Right lobe of liver (tissue), 6 donors: ENCODE results near the gene CDH18. TPM values are rescaled to one million over a fixed set of nuclear protein-coding genes. Genes with fewer than 3 reads are reported as not detected.

Experiments used
- ATAC-seq, 4 donors: fragments of 200-7000 bp; cut with Tn5 transposase; one replicate each; pipeline ENCODE4 v1.9.1; 2020; ENCODE audit warnings: mild to moderate bottlenecking in 4 of 4, moderate library complexity in 4 of 4
- DNase-seq, 3 donors: peaks; one replicate each; pipeline ENCODE4 v3.0.0-alpha.2; 2020
- H3K27ac ChIP-seq, 3 donors: fragments of 200-600 bp; one replicate each; pipeline ENCODE4 v1.8.0; 2022
- H3K27me3 ChIP-seq, 2 donors: fragments of 200-600 bp; one replicate each; pipeline ENCODE4 v1.8.0; 2022
- H3K36me3 ChIP-seq, 4 donors: fragments of 200-600 bp; sonication (generic) in 1 of 4; one replicate each; pipeline versions ENCODE4 v1.5.1 to v1.8.0; 2017 to 2022; ENCODE audit warnings: control low read depth in 1 of 4
- H3K4me1 ChIP-seq, 4 donors: fragments of 200-600 bp; sonication (generic) in 1 of 4; one replicate each; pipeline versions ENCODE4 v1.5.1 to v1.8.0; 2017 to 2022; ENCODE audit warnings: control low read depth in 1 of 4
- H3K4me3 ChIP-seq, 3 donors: fragments of 200-600 bp; one replicate each; pipeline ENCODE4 v1.8.0; 2022
- H3K9me3 ChIP-seq, 4 donors: fragments of 200-600 bp; sonication (generic) in 1 of 4; one replicate each; pipeline versions ENCODE4 v1.5.1 to v1.8.0; 2017 to 2022; ENCODE audit warnings: control low read depth in 1 of 4
- POLR2A ChIP-seq: fragments of 450-650 bp; IDR thresholded peaks from one replicate; pipeline ENCODE4 v1.6.1; 2017; ENCODE audit warnings: antibody characterized with exemption, mild to moderate bottlenecking
- WGBS: methylation state at CpG from one replicate; pipeline ENCODE4 v1.1.6; 2018; ENCODE audit warnings: low coverage, low lambda C conversion rate; ENCODE audit not compliant: insufficient coverage; ENCODE audit errors: missing lambda C conversion rate; 5-methylcytosine and 5-hydroxymethylcytosine counted together
- intact Hi-C, 2 donors: fragments of 100-400 bp; cut with DNase I; formaldehyde crosslinking; loops; one replicate each; pipeline versions ENCODE4 v1.11.2 to v1.14.1; 2022
- total RNA-seq, 6 experiments: library from RNA; depleted of rRNA in 2 of 6; stranded (reverse); fragments of >200 nt in 2 of 6; fragmentation: NEBNext Ultra II Directional in 3 of 6; extraction: Animal tissue kit (Norgen Biotek cat#: 25700) in 3 of 6; gene quantifications; one replicate each; pipeline versions ENCODE4 v1.1.0 to v1.2.4, GENCODE V29; 2016 to 2023
- TF ChIP-seq, protein P1 (sequence below), 4 donors: fragments of 200-600 bp in 3 of 4; fragments of 450-650 bp in 1 of 4; IDR thresholded peaks; one replicate each; pipeline versions ENCODE4 v1.5.1 to v1.8.0; 2016 to 2022; ENCODE audit warnings: antibody characterized with exemption in 4 of 4, mild to moderate bottlenecking in 2 of 4
- donor health status: DM: no; HTN: yes; CAD: no.
- donor health status: DM: no; HTN: no; CAD: no.
- donor health status: DM: no; HTN: no; CAD: no.
- donor health status: DM: no; HTN: yes; CAD: no.
- donor health status: DM: no; HTN: yes; CAD: no.

CDH18 gene
- total RNA-seq, 6 experiments from 2014 or later, result not detected

DNA sequence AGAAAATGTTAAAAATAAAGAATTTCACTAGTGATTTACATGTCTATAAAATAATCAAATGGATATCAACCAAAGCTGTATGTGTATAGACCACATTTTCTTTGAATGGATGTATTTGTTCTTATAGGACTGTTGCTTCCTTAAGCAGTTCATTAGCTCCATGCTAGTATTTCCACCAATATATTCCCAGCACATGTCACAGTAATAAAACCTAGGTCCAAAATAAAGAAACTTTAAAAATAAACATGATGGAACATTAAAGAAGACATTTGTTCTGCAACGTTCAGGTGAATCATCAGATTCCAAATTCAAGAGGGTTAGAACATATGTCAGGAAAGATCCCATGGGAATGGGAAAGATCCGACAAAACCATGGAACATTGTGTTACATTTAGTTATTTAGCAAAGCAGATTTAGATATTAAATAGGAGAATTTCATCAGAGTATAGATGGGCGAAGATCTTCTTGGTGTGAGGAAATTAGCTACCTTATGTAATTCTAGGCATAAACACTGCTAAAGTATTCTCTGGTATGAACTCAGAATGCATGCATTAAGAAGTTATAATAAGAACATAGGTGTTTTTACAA is 490.7 kb downstream of the CDH18 start:
- ATAC-seq, result no peak
- Histone ChIP-seq H3K27ac (no peak overlapping the region), H3K4me3 (no peak overlapping the region), H3K36me3 (no peaks in the 10 kb centered on the region), H3K9me3 (no peaks in the 10 kb centered on the region), H3K27me3 (no peaks in the 10 kb centered on the region), H3K4me1 (no peaks in the 10 kb centered on the region)
- intact Hi-C loops, result no loop called here
- TF ChIP-seq, protein P1, sequence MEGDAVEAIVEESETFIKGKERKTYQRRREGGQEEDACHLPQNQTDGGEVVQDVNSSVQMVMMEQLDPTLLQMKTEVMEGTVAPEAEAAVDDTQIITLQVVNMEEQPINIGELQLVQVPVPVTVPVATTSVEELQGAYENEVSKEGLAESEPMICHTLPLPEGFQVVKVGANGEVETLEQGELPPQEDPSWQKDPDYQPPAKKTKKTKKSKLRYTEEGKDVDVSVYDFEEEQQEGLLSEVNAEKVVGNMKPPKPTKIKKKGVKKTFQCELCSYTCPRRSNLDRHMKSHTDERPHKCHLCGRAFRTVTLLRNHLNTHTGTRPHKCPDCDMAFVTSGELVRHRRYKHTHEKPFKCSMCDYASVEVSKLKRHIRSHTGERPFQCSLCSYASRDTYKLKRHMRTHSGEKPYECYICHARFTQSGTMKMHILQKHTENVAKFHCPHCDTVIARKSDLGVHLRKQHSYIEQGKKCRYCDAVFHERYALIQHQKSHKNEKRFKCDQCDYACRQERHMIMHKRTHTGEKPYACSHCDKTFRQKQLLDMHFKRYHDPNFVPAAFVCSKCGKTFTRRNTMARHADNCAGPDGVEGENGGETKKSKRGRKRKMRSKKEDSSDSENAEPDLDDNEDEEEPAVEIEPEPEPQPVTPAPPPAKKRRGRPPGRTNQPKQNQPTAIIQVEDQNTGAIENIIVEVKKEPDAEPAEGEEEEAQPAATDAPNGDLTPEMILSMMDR (IDR thresholded peaks at IDR 0.05), result no peak
- no peak for TF ChIP-seq POLR2A
- WGBS, result 61% methylated on average over 3 of the region's 3 CpGs
- DNase-seq, result no peak

- Histone ChIP-seq H3K27me3 (no peaks in the 10 kb centered on the region), H3K36me3 (no peaks in the 10 kb centered on the region), H3K4me3 (no peak overlapping the region), H3K4me1 (no peaks in the 10 kb centered on the region), H3K27ac (no peak overlapping the region), H3K9me3 (no peaks in the 10 kb centered on the region)
- no peak for DNase-seq
- 78% methylated on average over 2 of the region's 2 CpGs for WGBS
- intact Hi-C loops, result no loop called here
- TF ChIP-seq, protein P1 (IDR thresholded peaks at IDR 0.05), result no peak
- TF ChIP-seq POLR2A, result no peak
- ATAC-seq, result no peak
Observed at GRCh38 chr5:19496056-19496455, 491.9 kb downstream of the CDH18 start.

DNA sequence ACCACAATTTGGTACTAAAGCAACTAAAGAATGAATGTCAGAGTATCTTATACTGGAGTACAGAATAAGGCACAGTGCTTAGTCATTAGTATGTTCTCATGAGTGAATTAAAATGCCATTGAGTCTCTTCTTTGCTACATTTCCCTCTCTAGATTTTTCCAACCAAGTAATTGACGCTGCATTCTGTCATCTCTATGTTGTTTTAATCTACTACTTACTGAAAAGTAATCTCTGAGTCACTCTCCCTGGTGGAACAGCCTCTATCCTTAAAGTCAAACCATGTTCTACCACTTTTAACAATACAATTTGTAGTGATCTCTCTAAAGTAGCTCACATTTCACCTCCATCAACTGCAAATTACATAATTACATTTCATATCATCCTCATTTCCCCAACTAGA is 495.1 kb downstream of the CDH18 start:
- Histone ChIP-seq H3K36me3 (no peaks in the 10 kb centered on the region), H3K4me3 (no peak overlapping the region), H3K27me3 (no peaks in the 10 kb centered on the region), H3K4me1 (no peaks in the 10 kb centered on the region), H3K9me3 (no peaks in the 10 kb centered on the region), H3K27ac (no peak overlapping the region)
- no peak for DNase-seq
- WGBS, result 50% methylated on average over 1 of the region's 1 CpG
- intact Hi-C loops, result no loop called here
- TF ChIP-seq, protein P1 (IDR thresholded peaks at IDR 0.05), result no peak
- no peak for TF ChIP-seq POLR2A
- no peak for ATAC-seq

GRCh38 chr5:19488786-19489185 is 499.2 kb downstream of the CDH18 start:
- intact Hi-C loops, result no loop called here
- ATAC-seq, result no peak
- H3K4me1 ChIP-seq, result no peaks in the 10 kb centered on the region
- no peaks in the 10 kb centered on the region for H3K36me3 ChIP-seq
- TF ChIP-seq, protein P1 (IDR thresholded peaks at IDR 0.05), result no peak
- TF ChIP-seq POLR2A, result no peak
- H3K27ac ChIP-seq, result no peak overlapping the region
- WGBS, result 32% methylated on average over 3 of the region's 3 CpGs
- no peak for DNase-seq
- no peaks in the 10 kb centered on the region for H3K9me3 ChIP-seq
- no peak overlapping the region for H3K4me3 ChIP-seq
- no peaks in the 10 kb centered on the region for H3K27me3 ChIP-seq

DNA sequence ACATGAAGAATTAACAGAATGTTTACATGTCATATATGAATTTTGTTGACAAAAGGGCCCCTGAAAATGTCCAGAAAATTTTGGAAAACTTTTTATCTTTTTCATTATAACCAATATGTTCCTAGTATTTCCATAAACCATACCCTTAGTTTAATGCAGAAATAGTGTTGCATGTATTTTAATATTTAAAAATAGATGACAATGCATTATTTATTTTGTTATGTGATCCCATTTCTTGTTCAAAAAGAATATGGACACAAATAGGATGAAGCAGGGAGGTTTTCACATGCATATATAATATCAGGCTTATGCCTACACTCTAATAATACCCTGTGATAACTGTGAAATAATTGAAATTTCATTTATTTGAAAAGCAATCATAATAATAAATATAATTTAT is 500.5 kb downstream of the CDH18 start:
- Histone ChIP-seq H3K4me3 (no peak overlapping the region), H3K36me3 (no peaks in the 10 kb centered on the region), H3K4me1 (no peaks in the 10 kb centered on the region), H3K27ac (no peak overlapping the region), H3K27me3 (no peaks in the 10 kb centered on the region), H3K9me3 (no peaks in the 10 kb centered on the region)
- ATAC-seq (no peak), DNase-seq (no peak)
- intact Hi-C loops, result no loop called here
- TF ChIP-seq, protein P1 (IDR thresholded peaks at IDR 0.05), result no peak
- TF ChIP-seq POLR2A, result no peak
